Keratinocyte (primary cell): Measurements from ENCODE around the gene BEX3. TPM values are rescaled to one million over a fixed set of nuclear protein-coding genes. Genes with fewer than 3 reads are reported as not detected.

Experiments
- DNase-seq: peaks from one replicate; pipeline ENCODE4 v3.0.0-alpha.2; 2011; ENCODE audit warnings: low read depth, missing footprints, low spot score
- FAIRE-seq: peaks from 2 replicates; lab custom pipeline; 2011; peaks lifted over from hg19 to GRCh38; lab: Jason Lieb, UNC
- H2AFZ ChIP-seq: 2 replicates; pipeline ENCODE4 v1.6.0; 2012; ENCODE audit warnings: low read length, control low read depth, inconsistent platforms; ENCODE audit not compliant: control insufficient read depth
- H3K27ac ChIP-seq: 2 replicates; pipeline ENCODE4 v1.5.1; 2011; ENCODE audit warnings: low read length; ENCODE audit not compliant: control insufficient read depth, insufficient read depth
- H3K27me3 ChIP-seq: 3 replicates; pipeline ENCODE4 v1.6.0; 2011; ENCODE audit warnings: low read length; ENCODE audit not compliant: control insufficient read depth, insufficient read depth; ENCODE audit errors: extremely low read depth
- H3K36me3 ChIP-seq, 2 experiments: 2 replicates in 1 of 2; 3 replicates in 1 of 2; pipeline ENCODE4 v1.5.1; 2011; ENCODE audit warnings: low read length in 2 of 2, mild to moderate bottlenecking in 1 of 2; ENCODE audit not compliant: control insufficient read depth in 2 of 2, insufficient read depth in 2 of 2; ENCODE audit errors: extremely low read depth in 1 of 2
- H3K4me1 ChIP-seq: 3 replicates; pipeline ENCODE4 v1.5.1; 2011; ENCODE audit warnings: low read length; ENCODE audit not compliant: control insufficient read depth, insufficient read depth; ENCODE audit errors: extremely low read depth
- H3K4me2 ChIP-seq: 3 replicates; pipeline ENCODE4 v1.6.0; 2011; ENCODE audit warnings: low read depth, low read length; ENCODE audit not compliant: control insufficient read depth, insufficient read depth; ENCODE audit errors: extremely low read depth
- H3K4me3 ChIP-seq, 3 experiments: fragments of 200-600 bp in 1 of 3; sonication (generic) in 1 of 3; 2 replicates in 2 of 3; 3 replicates in 1 of 3; pipeline ENCODE4 v1.5.1; 2011 to 2016; ENCODE audit warnings: low read length in 3 of 3, mild to moderate bottlenecking in 3 of 3, control low read depth in 2 of 3, inconsistent platforms in 1 of 3, low read depth in 1 of 3, mixed read lengths in 1 of 3, mixed run types in 1 of 3, moderate library complexity in 1 of 3; ENCODE audit not compliant: control insufficient read depth in 2 of 3, insufficient read depth in 2 of 3; ENCODE audit errors: extremely low read depth in 1 of 3
- H3K79me2 ChIP-seq: 2 replicates; pipeline ENCODE4 v1.6.0; 2012; ENCODE audit warnings: low read length; ENCODE audit not compliant: control insufficient read depth, insufficient read depth
- H3K9ac ChIP-seq: 3 replicates; pipeline ENCODE4 v1.6.0; 2011; ENCODE audit warnings: low read length; ENCODE audit not compliant: control insufficient read depth, insufficient read depth; ENCODE audit errors: extremely low read depth
- H3K9me1 ChIP-seq: 3 replicates; pipeline ENCODE4 v1.6.0; 2011; ENCODE audit warnings: low read length; ENCODE audit not compliant: control insufficient read depth, insufficient read depth; ENCODE audit errors: extremely low read depth
- H3K9me3 ChIP-seq: 2 replicates; pipeline ENCODE4 v1.5.1; 2012; ENCODE audit warnings: low read depth, low read length; ENCODE audit not compliant: control insufficient read depth
- H4K20me1 ChIP-seq: 3 replicates; pipeline ENCODE4 v1.6.0; 2011; ENCODE audit warnings: low read length; ENCODE audit not compliant: control insufficient read depth, insufficient read depth; ENCODE audit errors: extremely low read depth
- EZH2 ChIP-seq: IDR thresholded peaks from one replicate; pipeline ENCODE4 v1.6.1; 2012; ENCODE audit warnings: inconsistent platforms, mild to moderate bottlenecking, low read length, moderate library complexity
- dilution Hi-C: fragments of 300-500 bp; cut with MboI; formaldehyde crosslinking; loops from one replicate; pipeline ENCODE4 v1.7.0; 2020; ENCODE audit warnings: low sequenced_read_pairs; ENCODE audit not compliant: extremely low pct_ligation_motif_present
- polyA plus RNA-seq, 5 experiments: library from polyadenylated mRNA; depleted of rRNA in 3 of 5; stranded (reverse) in 3 of 5; stranded (forward) in 1 of 5; unstranded in 1 of 5; fragments of >200 nt; gene quantifications; 1 replicate in 1 of 5; 2 replicates in 3 of 5; 3 replicates in 1 of 5; pipeline versions ENCODE4 v1.2.1 to v1.2.3, GENCODE V29; 2011 to 2012; ENCODE audit warnings: missing spikeins in 2 of 5, low read depth in 1 of 5, low replicate concordance in 1 of 5
- TF ChIP-seq, protein P1 (sequence below), 3 experiments: IDR thresholded peaks in 1 of 3; conservative IDR thresholded peaks in 1 of 3; optimal IDR thresholded peaks in 1 of 3; 2 replicates in 2 of 3; 3 replicates in 1 of 3; pipeline versions ENCODE3 to v1.5.1; 2011; ENCODE audit warnings: low read length in 3 of 3, mild to moderate bottlenecking in 3 of 3, moderate library complexity in 2 of 3, control low read depth in 1 of 3, inconsistent platforms in 1 of 3; ENCODE audit not compliant: insufficient read depth in 2 of 3; ENCODE audit errors: extremely low read depth in 1 of 3

The BEX3 gene
- polyA plus RNA-seq, 1 donor (not counting 4 experiments of a cell fraction or from before 2014, with no cell fraction given): 264 TPM

DNA sequence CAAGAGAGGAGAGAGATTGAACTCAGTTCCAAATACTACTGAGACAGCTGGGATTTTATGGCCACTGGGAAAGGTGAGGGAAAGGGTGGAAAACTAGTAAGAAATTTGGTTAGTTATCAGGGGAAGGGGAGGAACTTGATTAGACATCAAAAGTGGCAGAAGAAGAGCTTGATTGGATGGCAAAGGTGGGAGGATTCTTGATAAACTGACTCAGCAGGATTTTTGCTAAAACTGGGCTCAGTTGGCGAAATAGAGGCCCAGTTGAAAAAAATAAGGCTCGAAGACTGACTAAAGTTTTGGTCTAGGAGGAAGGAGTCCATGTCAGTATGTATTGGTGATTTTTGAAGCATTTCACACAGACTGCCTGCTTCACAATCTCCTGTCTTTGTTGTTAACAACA, 10.0 kb downstream of the BEX3 start:
- no peak for FAIRE-seq

GRCh38 chrX:103393487-103393886, 17.1 kb downstream of the BEX3 start:
- TF ChIP-seq EZH2: no peak
- TF ChIP-seq, protein P1, sequence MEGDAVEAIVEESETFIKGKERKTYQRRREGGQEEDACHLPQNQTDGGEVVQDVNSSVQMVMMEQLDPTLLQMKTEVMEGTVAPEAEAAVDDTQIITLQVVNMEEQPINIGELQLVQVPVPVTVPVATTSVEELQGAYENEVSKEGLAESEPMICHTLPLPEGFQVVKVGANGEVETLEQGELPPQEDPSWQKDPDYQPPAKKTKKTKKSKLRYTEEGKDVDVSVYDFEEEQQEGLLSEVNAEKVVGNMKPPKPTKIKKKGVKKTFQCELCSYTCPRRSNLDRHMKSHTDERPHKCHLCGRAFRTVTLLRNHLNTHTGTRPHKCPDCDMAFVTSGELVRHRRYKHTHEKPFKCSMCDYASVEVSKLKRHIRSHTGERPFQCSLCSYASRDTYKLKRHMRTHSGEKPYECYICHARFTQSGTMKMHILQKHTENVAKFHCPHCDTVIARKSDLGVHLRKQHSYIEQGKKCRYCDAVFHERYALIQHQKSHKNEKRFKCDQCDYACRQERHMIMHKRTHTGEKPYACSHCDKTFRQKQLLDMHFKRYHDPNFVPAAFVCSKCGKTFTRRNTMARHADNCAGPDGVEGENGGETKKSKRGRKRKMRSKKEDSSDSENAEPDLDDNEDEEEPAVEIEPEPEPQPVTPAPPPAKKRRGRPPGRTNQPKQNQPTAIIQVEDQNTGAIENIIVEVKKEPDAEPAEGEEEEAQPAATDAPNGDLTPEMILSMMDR (optimal IDR thresholded peaks at IDR 0.05 in 1 of 3, IDR thresholded peaks at IDR 0.05 in 1 of 3, conservative IDR thresholded peaks at IDR 0.05 in 1 of 3; ENCODE audit: extremely low read depth in 1 of 3, insufficient read depth in 2 of 3, low read length in 3 of 3): no peak
- no peak overlapping the region for H3K4me2 ChIP-seq
- H3K27me3 ChIP-seq: no peaks in the 10 kb centered on the region
- H4K20me1 ChIP-seq: no peaks in the 10 kb centered on the region
- no peaks in the 10 kb centered on the region for H3K9me3 ChIP-seq
- H3K4me3 ChIP-seq: no peak overlapping the region
- no peaks in the 10 kb centered on the region for H3K79me2 ChIP-seq
- H3K4me1 ChIP-seq: peaks cover 10% of the 10 kb centered on the region
- DNase-seq: no peak
- dilution Hi-C loops: no loop called here
- H2AFZ ChIP-seq: no peak overlapping the region
- H3K9me1 ChIP-seq: no peaks in the 10 kb centered on the region
- H3K36me3 ChIP-seq: no peaks in the 10 kb centered on the region
- no peak overlapping the region for H3K9ac ChIP-seq
- FAIRE-seq: no peak
- no peak overlapping the region for H3K27ac ChIP-seq

More for the DNA sequence above, 10.0 kb downstream of the BEX3 start:
- H3K9me1 ChIP-seq: no peaks in the 10 kb centered on the region
- DNase-seq: no peak
- no peaks in the 10 kb centered on the region for H3K9me3 ChIP-seq
- no peaks in the 10 kb centered on the region for H3K36me3 ChIP-seq
- no peaks in the 10 kb centered on the region for H4K20me1 ChIP-seq
- H3K4me3 ChIP-seq: no peak overlapping the region
- no peaks in the 10 kb centered on the region for H3K27me3 ChIP-seq
- no peak overlapping the region for H3K4me2 ChIP-seq
- peaks cover 4% of the 10 kb centered on the region for H3K4me1 ChIP-seq
- H3K79me2 ChIP-seq: no peaks in the 10 kb centered on the region
- dilution Hi-C loops: no loop called here
- no peak overlapping the region for H2AFZ ChIP-seq
- TF ChIP-seq, protein P1 (optimal IDR thresholded peaks at IDR 0.05 in 1 of 3, IDR thresholded peaks at IDR 0.05 in 1 of 3, conservative IDR thresholded peaks at IDR 0.05 in 1 of 3; ENCODE audit: extremely low read depth in 1 of 3, insufficient read depth in 2 of 3, low read length in 3 of 3): no peak
- TF ChIP-seq EZH2: no peak
- H3K9ac ChIP-seq: no peak overlapping the region
- H3K27ac ChIP-seq: no peak overlapping the region
